ENCODE results near the gene TRAF3.

The TRAF3 gene

DNA sequence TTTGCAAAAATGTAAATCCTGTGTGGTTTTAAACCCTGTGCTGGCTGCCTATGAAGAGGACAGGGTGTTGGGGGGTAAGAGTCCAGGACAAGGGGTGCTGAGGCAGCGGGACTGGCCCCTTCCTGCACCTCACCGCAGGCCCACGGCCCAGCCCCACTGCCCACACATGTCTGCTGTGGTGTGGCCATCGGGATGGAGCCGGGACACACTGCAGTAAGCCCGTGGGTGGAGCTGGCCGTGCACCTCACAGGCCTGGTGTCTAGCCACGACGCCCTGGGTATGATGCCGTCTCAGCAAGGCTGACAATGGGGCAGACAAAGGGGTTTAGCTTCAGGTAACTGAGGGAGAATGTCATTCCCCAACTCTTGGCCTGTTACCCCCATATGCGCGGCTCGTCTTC, 164.8 kb downstream of the TRAF3 start:
- no peak for DNase-seq

DNA sequence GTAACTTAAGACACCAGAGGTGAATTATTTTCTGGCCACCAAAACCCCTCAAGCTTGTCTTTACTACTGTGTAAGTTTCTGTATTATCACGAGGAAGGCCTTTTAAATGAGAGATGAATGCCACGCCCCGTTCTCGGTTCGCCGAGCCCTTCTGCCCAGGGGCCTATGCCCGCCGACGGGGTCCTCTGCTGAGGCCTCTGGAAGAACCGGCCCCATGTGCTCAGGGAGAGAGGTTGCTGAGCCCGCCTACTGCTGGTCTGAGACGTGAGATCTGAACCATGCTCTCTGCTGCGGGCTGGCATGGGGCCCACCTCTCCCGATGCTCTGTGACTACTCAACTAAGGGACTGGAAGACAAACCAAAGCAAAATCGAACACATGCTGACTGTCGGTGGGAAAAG, 166.2 kb downstream of the TRAF3 start:
- DNase-seq = no peak

DNA sequence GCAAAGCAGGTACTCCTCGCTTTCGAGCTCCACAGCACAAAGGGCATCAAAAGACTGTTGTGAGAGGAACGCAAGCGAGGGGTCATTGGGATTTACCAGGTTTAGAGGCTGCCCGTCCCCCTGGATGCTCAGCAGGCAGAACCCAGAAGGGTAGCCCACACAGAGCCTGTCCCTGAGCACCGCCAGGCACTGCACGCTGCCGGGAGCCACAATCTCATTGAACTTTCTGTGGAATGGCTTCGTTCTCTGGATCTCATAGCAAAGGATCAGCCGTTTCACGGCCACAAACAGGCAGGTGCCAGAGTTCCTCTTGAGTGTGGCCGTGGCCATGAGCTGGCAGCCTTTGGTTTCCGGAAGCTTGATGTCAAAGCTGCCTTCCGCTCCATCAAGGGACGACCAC, 166.7 kb downstream of the TRAF3 start:
- no peak for DNase-seq

DNA sequence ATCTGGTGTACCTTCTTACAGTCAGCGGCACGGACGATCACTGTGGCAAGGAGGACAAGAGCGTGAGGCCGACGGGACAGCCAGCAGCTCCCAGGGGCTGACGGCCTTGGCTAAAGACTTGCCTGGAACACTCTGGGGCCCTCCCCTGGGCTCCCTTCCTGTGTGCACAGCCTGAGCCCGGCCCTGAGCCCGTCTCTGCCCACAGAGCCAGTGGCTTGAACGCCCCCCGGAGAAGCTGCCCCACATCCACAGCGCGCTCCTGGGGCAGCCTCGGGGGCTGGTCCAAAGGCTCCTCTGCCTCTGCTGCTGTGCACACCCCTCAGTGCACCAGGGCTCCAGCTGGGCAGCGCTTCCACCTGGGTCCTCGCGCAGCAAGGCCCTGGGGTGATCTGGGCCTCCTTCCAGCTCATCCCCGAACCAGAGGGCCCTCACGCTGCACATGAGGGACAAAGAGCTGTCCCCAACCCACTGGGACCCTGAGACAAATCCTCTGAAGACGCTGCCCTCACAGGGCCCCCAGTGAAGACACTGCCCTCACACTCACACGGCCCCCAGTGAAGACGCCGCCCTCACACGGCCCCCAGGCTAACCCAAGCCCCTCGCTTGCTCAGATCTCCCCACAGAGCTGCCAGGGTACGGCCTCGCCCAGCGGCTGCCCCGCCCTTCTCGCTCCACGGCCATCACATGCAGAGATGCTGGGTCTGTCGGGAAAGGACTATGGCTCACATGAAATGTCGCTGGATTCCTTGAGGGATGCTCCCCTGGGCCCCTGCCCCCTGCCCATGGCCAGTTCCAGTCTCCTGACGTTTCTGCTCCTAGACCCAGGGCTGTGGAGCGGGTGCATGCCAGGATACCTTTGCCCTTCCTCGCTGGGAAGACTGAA, 167.4 kb downstream of the TRAF3 start:
- no peak for DNase-seq

DNA sequence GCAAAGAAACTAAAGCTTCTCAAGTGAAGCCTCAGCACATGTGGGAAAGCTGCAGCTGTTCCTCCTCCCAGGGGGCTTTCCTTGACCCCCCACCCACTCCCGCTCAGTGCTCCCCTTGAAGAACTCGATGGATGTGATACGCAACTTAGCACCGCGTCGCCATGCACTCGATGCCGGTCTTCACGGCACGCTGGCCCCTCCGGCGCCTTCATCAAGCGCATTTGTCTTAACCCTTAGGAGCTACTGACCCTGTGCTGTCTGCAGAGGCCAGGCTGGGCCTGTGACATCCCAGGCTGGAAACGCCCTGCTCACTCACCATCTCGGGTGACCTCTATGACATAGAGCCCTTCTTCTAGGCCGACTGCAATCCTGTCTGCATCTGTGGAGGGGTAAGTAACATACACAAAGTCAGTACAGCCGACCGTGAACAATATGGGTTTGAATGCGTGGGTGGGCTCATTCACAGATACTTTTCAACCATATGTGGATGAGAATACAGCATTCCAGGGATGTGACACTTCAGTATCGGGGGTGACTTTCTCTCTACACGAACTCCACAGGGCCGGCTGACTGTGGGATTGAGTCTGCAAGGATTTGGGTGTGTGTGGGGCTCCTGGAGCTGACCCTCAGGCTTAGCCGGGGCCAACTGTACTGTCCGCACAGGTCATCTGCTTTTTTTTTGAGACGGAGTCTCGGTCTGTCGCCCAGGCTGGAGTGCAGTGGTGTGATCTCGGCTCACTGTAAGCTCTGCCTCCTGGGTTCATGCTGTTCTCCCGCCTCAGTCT, 168.3 kb downstream of the TRAF3 start:
- no peak for DNase-seq

DNA sequence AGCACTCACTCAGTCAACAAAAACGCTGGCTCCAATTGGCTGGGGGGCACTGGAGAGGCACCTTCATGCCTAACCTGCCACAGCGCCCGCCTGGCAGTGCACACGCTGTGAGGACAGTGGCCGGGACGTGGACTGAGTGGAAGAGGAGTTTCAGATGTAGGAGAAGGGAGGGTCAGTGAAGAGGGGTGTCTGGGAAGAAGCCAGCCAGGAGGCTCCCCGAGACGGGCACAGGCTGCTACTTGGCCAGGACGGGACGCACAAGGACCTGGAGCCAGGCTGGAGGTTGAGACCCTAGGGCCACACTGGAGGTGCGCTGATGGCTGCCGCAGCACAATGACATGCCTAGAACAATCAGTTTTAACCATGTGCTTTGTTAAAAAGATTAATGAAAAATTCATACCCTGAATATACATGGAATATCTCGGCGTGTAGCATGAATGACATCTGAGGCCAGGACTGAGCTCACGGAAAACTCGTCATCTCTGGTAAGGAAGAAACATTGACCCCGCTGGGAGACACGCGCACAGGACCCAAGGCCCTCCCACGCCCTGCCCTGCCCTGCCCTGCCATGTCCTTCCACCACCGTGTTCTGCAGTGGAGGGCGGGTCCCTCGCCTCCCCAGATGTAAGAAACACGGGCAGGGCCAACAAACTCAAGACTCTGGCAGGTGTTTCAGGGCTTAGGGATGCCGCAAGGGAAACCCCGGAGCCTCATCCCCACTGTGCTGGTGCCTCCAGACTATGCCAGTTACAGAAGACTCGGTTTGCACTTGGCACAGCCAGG, 170.3 kb downstream of the TRAF3 start:
- no peak for DNase-seq

DNA sequence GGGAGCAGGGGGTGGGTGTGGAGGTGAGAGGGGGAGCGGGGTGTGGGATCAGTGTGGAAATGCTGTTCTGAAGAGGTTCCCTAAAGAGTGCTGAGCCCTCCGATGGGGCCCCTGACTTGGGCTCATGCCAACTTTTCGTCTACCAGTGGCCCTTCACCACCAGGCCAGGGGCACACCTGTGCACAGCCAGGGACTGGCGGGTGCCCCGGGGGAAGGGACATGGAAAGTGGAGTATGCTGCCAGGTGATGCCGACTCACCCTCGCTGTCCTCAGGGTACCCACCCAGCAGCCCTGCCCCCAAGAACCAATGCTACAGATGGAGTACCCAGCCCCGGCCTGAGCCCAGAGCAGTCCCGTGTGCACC, 171.4 kb downstream of the TRAF3 start:
- DNase-seq = no peak

DNA sequence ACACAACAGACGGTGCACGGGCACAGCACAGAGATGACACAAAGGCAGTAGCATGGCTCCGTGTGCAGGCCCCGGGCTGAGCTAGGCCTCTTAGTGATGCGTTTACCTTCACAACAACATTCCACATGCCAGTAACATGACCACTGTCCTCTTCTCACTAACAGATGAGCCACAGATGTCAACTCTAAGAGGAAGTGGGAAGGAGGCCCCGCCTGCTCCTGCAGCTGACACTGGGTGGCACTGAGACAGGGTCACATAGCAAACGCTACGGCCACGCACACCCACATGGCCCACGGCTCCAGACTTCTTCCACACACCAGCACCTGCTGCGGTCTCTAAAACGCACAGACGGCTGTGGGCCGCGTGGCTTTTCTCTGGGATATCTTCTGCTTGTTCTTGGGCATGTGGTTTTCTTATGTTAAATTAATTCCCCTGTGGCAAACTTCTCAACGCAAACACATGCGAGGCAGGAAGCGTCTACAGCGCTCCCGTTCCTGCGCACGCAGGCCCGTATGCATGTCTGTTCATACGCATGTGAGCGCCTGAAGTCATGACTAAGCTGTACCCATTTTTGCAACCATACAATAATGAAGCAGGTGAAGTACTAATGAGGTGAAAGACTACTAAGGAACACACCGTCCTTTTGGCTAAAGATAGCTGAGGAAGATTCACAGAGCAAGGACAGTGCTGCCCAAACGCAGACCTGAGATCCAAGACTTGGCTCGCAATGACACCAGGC, 172.0 kb downstream of the TRAF3 start:
- peak; percentile 67 for DNase-seq

DNA sequence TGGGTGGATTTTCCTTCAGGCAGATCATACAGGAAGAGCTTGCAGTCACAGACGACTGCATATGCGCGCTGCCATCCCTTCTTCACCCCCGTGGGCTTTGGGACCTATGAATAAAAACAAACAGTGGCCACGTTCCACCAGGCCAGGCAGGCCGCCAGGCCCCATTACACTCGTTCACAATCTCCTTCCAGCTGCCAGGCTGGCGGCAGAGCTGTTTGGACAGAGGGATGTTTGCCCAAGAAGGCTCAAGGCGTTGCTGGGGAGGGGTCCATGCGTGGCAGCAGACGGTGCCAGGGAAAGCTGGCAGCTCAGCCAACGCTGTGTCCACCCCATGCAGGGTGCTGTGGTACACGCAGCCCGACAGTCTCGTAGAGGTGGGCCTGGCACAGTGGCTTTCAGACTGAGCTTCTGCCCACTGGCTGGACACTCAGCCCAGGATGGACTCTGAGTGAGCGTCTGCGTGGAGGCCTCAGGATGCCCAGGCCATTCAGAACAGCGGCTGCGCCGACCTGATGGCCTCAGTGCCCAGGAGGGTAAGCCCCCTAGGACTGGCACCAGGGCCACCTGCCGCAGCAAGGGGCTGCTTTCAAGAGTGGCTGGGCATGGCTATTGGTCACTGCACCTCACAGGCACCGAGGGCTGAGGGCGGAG, 172.7 kb downstream of the TRAF3 start:
- DNase-seq = no peak

DNA sequence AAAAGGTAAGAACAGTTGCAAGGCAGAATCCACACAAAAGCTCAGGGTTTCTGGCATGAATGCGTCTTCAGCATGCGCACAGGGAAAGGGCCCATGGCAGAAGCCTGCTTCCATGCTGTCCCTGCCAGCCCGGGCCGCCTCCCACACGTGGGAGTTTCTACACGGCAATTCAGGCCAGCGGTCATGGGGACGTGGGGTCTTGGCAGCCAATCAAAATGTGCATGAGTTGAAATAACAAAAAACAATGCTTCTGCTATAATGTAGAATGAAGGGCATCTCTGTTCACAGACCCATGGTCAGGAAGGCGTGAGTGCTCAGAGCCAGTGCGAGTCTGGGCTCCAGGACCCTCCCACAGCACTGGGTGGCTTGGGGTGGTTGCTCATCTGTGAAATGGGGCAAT, 173.8 kb downstream of the TRAF3 start:
- DNase-seq = no peak

DNA sequence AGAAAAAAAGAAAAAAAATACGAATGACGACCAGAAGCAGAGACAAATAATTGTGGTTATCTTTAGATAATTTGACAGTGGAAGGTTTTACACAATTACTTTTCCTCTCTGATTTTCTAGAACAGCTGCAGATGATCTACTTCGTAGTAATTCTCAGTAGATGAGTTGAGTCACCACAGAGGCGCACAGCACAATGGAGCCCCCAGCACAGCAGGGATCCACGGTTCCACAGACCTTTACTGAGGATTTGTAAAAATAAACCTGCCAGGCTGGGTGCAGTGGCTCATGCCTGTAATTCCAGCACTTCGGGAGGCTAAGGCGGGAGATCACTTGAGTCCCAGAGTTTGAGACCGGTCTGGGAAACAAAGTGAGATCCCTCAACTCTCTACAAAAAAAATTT, 174.6 kb downstream of the TRAF3 start:
- DNase-seq = no peak

DNA sequence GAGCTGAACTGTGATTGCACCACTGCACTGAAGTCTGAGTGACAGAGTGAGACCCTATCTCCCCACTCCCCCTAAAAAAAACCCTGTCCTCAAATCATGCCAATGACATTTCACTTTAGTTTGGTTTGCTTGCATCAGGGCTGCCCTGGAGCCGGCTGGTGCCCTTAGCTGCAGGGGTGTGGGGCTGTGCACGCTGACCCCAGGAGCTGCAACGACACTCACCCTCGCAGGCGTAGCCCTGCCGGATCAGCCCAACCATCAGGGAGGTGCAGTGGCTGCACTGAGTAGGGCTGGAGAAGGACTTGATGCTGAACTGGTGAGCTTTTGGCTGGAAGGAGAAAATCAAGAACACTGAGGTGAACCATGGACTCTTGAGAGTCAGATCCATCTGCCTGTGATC, 175.0 kb downstream of the TRAF3 start:
- DNase-seq = no peak

DNA sequence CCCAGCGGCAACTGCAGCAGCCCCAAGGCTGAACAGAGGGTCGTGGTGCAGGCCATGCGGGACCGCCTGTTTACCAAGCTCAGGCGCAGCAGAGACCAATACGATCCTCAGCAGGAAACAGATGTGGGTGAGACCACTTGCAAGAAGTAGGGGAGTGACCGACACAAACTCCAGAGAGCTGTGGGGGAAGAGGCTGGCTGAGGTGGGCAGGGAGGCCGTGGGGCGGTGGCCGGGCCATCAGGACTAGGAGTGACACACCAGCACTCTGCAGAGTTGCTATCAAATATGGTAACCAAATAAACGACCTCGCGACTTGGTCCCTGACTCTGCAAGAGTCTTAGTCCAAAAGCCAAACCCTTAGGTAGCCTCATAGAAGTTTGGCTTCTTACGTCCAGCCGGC, 175.9 kb downstream of the TRAF3 start:
- no peak for DNase-seq

DNA sequence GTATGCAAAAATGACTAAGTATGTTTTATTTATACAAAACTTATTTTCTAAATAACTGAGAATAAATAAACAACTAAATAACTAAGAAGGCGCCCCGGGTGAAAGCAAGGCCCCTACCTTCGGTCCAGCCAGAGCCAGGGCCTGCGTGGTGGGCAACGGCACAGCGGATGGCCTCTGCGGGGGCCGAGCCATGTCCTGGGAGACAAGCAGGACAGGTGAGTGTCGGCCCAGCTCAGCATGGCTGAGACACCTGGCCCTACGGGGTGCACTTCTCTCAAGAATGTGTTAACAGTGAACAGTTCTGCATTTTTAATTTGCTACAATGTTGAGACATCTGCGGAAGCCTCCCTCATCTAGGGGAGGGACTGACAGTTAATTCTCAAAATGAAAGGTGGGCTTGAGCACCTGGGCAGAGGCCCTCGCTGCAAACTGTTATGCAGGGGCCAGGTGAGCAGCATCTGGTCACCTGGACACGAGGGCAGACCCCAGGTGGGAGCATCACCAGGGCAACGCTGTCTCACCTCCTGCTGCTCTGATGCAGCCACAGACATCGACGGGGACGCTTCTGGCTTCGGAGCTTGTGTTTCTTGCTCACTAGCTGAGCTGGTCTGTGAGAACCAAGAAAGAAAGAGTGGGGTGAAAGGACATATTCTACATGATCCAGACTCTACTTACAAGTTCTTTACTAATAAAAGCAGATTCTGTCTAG, 177.0 kb downstream of the TRAF3 start:
- no peak for DNase-seq

DNA sequence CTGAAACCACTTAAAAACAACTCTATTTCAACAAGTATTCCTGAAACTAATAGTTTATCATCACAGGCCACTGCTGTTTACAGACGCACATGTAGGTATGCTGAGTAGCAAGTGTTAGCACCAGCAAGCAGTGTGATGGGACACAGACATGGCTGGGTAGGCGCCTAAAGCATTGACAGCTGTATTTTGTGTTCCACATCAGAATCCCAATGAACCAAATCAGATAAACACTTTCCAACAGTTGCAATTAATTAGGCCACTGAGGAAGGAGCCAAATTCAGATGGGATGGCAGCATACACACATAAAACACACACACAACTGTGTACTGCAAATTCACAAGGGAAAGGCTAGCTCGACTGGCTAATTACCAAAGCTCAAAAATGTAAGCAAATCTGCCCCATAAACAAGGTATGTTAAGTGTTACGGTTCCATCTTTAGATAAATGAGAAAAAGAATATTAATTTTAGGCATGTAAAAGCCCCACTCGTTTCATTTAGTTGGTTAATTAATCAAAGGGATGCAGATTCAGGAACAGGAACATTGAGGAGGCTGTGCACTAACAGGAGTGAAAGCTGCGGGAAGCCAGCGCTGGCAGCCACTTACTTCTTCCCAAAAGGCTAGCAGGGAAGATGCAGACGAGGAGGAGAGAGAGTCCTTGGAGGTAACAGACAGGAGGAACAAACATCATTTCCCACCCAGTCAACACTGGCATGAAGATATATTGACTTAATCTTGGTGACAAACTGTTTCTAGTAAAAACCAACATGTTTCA, 178.6 kb downstream of the TRAF3 start:
- DNase-seq = no peak

DNA sequence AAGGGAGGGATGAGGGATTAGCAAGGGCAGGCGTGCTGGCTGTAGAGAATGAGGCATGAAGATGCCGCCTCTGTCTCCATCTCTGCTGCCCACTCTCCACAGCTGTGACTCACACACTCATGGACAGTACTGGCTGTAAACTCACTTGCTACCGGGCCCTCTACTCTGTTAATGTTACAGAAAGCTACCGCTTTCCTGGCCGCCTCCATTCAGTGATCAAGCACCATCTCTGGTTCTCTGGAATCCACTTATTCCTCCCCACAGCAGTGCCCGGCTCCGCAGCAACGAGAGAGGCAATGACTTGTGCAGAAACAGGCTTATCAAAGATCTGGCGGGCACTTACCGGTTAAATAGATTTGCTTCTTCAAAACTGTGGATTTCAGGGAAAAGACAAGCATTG, 180.0 kb downstream of the TRAF3 start:
- DNase-seq = no peak

DNA sequence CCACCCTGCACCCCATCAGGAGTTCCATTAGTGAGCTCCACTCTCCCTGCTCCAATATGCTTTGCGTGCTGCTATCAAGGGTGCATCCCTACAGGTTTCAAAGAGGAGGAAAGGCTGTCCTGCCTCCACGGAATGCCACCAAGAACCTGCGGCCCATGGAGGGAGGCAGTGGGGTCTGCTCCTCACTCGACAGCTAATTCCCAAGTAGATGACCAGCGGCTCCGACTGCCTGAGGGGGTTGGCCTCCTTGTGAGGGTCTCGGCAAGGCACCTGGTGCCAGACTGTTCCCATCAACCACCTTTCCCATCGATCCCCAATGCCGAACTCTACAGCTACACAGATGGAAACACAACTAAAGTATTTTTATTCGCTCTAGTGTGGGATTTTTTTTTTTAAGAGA, 181.2 kb downstream of the TRAF3 start:
- no peak for DNase-seq

Data from CD4-positive, alpha-beta T cell treated with Interleukin-6 for 4 hours (primary cell).